ENCODE results near the gene ADCY3. TPM values are rescaled to one million over a fixed set of nuclear protein-coding genes. Genes with fewer than 3 reads are reported as not detected.

Gene ADCY3
- total and polyA plus RNA-seq, 10 of the 15 experiments (the other 5 are each of a cell fraction or from before 2014, with no cell fraction given), result 2.8 to 102 (median 50.4) TPM

GRCh38 chr2:24917731-24918325 is 2.2 kb downstream of the ADCY3 start:
- Histone ChIP-seq H3K9me3 (replicated peaks; ENCODE audit: control insufficient read depth, insufficient read depth, low read length) (no peaks in the 10 kb centered on the region), H3K36me3 (ENCODE audit: control insufficient read depth in 2 of 2, insufficient read depth in 2 of 2, low read length in 1 of 2) (peaks cover 1 to 4% of the 10 kb centered on the region in 2 experiments; a peak in 3 of 4 replicates), H3K27me3 (replicated peaks in 1 of 2; ENCODE audit: control insufficient read depth in 2 of 2, insufficient read depth in 2 of 2, low read length in 1 of 2) (no peaks in the 10 kb centered on the region), H3K9ac (ENCODE audit: control insufficient read depth, insufficient read depth, low read length) (peak overlapping the region; percentile 28; the same call in 1 of the 2 replicates), H3K4me1 (ENCODE audit: control insufficient read depth, insufficient read depth, low read length) (peaks cover 28% of the 10 kb centered on the region), H4K20me1 (ENCODE audit: control insufficient read depth, insufficient read depth) (peaks cover 7% of the 10 kb centered on the region; the same call in 1 of the 2 replicates), H2AFZ (ENCODE audit: control insufficient read depth, low read depth, low read length) (no peak overlapping the region), H3K4me2 (ENCODE audit: control insufficient read depth, insufficient read depth) (peak overlapping the region; percentile 93), H3K79me2 (ENCODE audit: control insufficient read depth, insufficient read depth, low read length) (peaks cover 46% of the 10 kb centered on the region), H3K27ac (ENCODE audit: control insufficient read depth, insufficient read depth) (no peak overlapping the region), H3K4me3 (peak overlapping the region; percentile 92; the same call in 1 of the 2 replicates)
- DNase-seq (ENCODE audit: low read depth, low spot score) (no peak), ATAC-seq (no peak), FAIRE-seq (no peak)
- BruUV-seq (replicated peaks), result no TSS peak
- WGBS (ENCODE audit: insufficient coverage, insufficient replicate concordance, low lambda C conversion rate, missing lambda C conversion rate), result 96% methylated on average over 12 of the region's 12 CpGs
- intact Hi-C loops (cut with micrococcal nuclease; ENCODE audit: unreplicated experiment) (no loop called here), in situ Hi-C loops (cut with MboI) (no loop called here)
- SMC1A ChIA-PET (ENCODE audit: uncharacterized antibody, unreplicated experiment), result no interaction called here
- CTCF ChIA-PET, result interaction anchor here (1.0 to 1.3 kb wide), 3 partner anchors 57 to 507 kb away, joined by 3 read pairs; no protein-coding TSS in a partner anchor
- RAD21 ChIA-PET (ENCODE audit: unreplicated experiment), result interaction anchor here (2.0 kb wide), 1 partner anchor 13 kb away, joined by 6 read pairs; no protein-coding TSS in a partner anchor
- POLR2A ChIA-PET, result interaction anchor here (0.5 kb wide), 1 partner anchor 12 kb away, joined by 3 read pairs; no protein-coding TSS in a partner anchor
- TF ChIP-seq FOXM1 (IDR thresholded peaks at IDR 0.05; ENCODE audit: low read depth, low read length), result no peak
- TF ChIP-seq RB1 (IDR thresholded peaks at IDR 0.05; ENCODE audit: borderline replicate concordance), result no peak
- no peak for TF ChIP-seq NR2C1 (IDR thresholded peaks at IDR 0.05)
- no peak for TF ChIP-seq JUNB (IDR thresholded peaks at IDR 0.05)
- TF ChIP-seq HSF1 (IDR thresholded peaks at IDR 0.05; ENCODE audit: low read depth, low read length), result no peak
- no peak for TF ChIP-seq SP1 (IDR thresholded peaks at IDR 0.05; ENCODE audit: low read depth, low read length)
- TF ChIP-seq EED (IDR thresholded peaks at IDR 0.05; ENCODE audit: low read depth), result no peak
- TF ChIP-seq RFX5 (IDR thresholded peaks at IDR 0.05; ENCODE audit: low read depth, low read length), result no peak
- no peak for TF ChIP-seq E2F8 (IDR thresholded peaks at IDR 0.05; ENCODE audit: low read depth, partially characterized antibody)
- no peak for TF ChIP-seq ZNF622 (IDR thresholded peaks at IDR 0.05)
- TF ChIP-seq KLF5 (IDR thresholded peaks at IDR 0.05; ENCODE audit: partially characterized antibody), result no peak
- TF ChIP-seq ZNF384 (IDR thresholded peaks at IDR 0.05; ENCODE audit: borderline replicate concordance, low read depth, low read length), result no peak
- no peak for TF ChIP-seq ZNF687 (IDR thresholded peaks at IDR 0.05)
- no peak for TF ChIP-seq ATF3 (IDR thresholded peaks at IDR 0.05; ENCODE audit: borderline replicate concordance, extremely low read depth, low read depth, low read length)
- no peak for TF ChIP-seq PAX5 (IDR thresholded peaks at IDR 0.05; ENCODE audit: borderline replicate concordance, low read depth, low read length)
